Measurements from ENCODE around the gene ADCY3. TPM values are rescaled to one million over a fixed set of nuclear protein-coding genes. Genes with fewer than 3 reads are reported as not detected.

Gene ADCY3
- total and polyA plus RNA-seq, 10 of the 15 experiments (the other 5 are each of a cell fraction or from before 2014, with no cell fraction given), result 2.8 to 102 (median 50.4) TPM

DNA sequence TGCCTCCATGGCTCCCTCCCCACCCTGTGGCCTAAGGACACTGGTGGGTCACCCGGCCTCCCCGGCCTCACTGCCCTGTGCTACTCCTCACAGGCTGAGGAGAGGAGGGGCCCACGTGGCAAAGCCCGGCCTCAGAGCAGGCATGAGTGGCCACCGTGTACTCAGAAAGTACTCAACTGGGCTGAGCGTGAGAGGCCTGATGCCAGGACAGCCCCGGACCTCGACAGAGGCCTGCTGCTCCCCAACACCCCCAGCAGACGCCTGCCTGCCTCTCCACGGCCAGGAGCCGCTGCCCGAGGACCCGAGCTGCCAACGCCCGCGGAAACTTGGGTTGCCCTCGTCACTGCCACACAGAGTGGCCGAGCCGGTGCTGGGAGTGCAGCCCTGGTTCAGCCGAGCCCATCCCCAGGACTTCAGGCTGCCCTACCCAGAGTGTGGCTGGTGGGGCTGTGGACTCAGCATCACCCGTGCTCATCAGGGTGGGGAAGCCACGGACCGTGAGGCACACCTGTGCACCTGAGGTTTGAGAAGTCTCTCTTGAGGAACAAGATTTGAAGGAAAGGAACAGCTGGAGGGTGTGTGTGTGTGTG lies 67.5 kb downstream of the ADCY3 start (continued):
- no peak for TF ChIP-seq REST (IDR thresholded peaks at IDR 0.05; ENCODE audit: low read depth, low read length)
- TF ChIP-seq, protein P1, sequence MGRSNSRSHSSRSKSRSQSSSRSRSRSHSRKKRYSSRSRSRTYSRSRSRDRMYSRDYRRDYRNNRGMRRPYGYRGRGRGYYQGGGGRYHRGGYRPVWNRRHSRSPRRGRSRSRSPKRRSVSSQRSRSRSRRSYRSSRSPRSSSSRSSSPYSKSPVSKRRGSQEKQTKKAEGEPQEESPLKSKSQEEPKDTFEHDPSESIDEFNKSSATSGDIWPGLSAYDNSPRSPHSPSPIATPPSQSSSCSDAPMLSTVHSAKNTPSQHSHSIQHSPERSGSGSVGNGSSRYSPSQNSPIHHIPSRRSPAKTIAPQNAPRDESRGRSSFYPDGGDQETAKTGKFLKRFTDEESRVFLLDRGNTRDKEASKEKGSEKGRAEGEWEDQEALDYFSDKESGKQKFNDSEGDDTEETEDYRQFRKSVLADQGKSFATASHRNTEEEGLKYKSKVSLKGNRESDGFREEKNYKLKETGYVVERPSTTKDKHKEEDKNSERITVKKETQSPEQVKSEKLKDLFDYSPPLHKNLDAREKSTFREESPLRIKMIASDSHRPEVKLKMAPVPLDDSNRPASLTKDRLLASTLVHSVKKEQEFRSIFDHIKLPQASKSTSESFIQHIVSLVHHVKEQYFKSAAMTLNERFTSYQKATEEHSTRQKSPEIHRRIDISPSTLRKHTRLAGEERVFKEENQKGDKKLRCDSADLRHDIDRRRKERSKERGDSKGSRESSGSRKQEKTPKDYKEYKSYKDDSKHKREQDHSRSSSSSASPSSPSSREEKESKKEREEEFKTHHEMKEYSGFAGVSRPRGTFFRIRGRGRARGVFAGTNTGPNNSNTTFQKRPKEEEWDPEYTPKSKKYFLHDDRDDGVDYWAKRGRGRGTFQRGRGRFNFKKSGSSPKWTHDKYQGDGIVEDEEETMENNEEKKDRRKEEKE (IDR thresholded peaks at IDR 0.05), result no peak
- TF ChIP-seq CBX5 (IDR thresholded peaks at IDR 0.05; ENCODE audit: low read depth), result no peak
- no peak for TF ChIP-seq EED (IDR thresholded peaks at IDR 0.05; ENCODE audit: low read depth)
- TF ChIP-seq USF1 (IDR thresholded peaks at IDR 0.05; ENCODE audit: borderline replicate concordance, extremely low read length, insufficient read depth, low read depth, low read length), result no peak
- TF ChIP-seq, protein P2, sequence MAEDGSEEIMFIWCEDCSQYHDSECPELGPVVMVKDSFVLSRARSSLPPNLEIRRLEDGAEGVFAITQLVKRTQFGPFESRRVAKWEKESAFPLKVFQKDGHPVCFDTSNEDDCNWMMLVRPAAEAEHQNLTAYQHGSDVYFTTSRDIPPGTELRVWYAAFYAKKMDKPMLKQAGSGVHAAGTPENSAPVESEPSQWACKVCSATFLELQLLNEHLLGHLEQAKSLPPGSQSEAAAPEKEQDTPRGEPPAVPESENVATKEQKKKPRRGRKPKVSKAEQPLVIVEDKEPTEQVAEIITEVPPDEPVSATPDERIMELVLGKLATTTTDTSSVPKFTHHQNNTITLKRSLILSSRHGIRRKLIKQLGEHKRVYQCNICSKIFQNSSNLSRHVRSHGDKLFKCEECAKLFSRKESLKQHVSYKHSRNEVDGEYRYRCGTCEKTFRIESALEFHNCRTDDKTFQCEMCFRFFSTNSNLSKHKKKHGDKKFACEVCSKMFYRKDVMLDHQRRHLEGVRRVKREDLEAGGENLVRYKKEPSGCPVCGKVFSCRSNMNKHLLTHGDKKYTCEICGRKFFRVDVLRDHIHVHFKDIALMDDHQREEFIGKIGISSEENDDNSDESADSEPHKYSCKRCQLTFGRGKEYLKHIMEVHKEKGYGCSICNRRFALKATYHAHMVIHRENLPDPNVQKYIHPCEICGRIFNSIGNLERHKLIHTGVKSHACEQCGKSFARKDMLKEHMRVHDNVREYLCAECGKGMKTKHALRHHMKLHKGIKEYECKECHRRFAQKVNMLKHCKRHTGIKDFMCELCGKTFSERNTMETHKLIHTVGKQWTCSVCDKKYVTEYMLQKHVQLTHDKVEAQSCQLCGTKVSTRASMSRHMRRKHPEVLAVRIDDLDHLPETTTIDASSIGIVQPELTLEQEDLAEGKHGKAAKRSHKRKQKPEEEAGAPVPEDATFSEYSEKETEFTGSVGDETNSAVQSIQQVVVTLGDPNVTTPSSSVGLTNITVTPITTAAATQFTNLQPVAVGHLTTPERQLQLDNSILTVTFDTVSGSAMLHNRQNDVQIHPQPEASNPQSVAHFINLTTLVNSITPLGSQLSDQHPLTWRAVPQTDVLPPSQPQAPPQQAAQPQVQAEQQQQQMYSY (CRISPR knock-in tag; IDR thresholded peaks at IDR 0.05), result no peak
- no peak for TF ChIP-seq TARDBP (IDR thresholded peaks at IDR 0.05; ENCODE audit: borderline replicate concordance)
